SU-DHL-6 (cell line): ENCODE data around the gene SPATA31E1.

ENCODE experiments used
- CTCF ChIP-seq: fragments of 200-600 bp; sonication (generic); IDR thresholded peaks from one replicate; pipeline ENCODE4 v1.5.1; 2017; ENCODE audit warnings: antibody characterized with exemption, mild to moderate bottlenecking, low read length, moderate library complexity; ENCODE audit not compliant: insufficient read depth, poor library complexity, severe bottlenecking
- EZH2phosphoT487 ChIP-seq: fragments of 200-600 bp; sonication (generic), shearing (Covaris generic); conservative IDR thresholded peaks from 2 replicates; pipeline ENCODE4 v1.6.1; 2018; ENCODE audit warnings: mild to moderate bottlenecking, antibody characterized with exemption, low read length, moderate library complexity, mixed read lengths

GRCh38 chr9:87910821-87911220 is 28.1 kb downstream of the SPATA31E1 start:
- TF ChIP-seq CTCF (no peak), EZH2phosphoT487 (no peak)
